K562 (cell line): Measurements from ENCODE around the gene BRME1. TPM values are rescaled to one million over a fixed set of nuclear protein-coding genes. Genes with fewer than 3 reads are reported as not detected.

Source experiments
- ATF6 ChIP-seq: sonication (generic); formaldehyde crosslinking; IDR thresholded peaks from 2 replicates; pipeline ENCODE4 v1.4.0; 2020; ENCODE audit warnings: mild to moderate bottlenecking, missing genetic modification reagents
- FOXK2 ChIP-seq, 2 experiments: fragments of 450-650 bp; IDR thresholded peaks in 1 of 2; conservative IDR thresholded peaks in 1 of 2; 2 replicates each; pipeline ENCODE4 v1.6.1; 2016; ENCODE audit warnings: low read depth in 2 of 2, mild to moderate bottlenecking in 1 of 2
- FOXO4 ChIP-seq: fragments of 450-650 bp; formaldehyde crosslinking; IDR thresholded peaks from 2 replicates; pipeline ENCODE4 v1.4.0; 2020; ENCODE audit warnings: mild to moderate bottlenecking, moderate library complexity
- HOMEZ ChIP-seq: fragments of 250-450 bp; sonication (Bioruptor Pico); IDR thresholded peaks from 2 replicates; pipeline ENCODE4 v1.4.0; 2020; ENCODE audit warnings: mild to moderate bottlenecking, moderate library complexity
- OTX1 ChIP-seq: fragments of 450-650 bp; formaldehyde crosslinking; IDR thresholded peaks from 2 replicates; pipeline ENCODE4 v1.4.0; 2022; ENCODE audit warnings: mild to moderate bottlenecking
- SMARCA4 ChIP-seq: fragments of 450-650 bp; IDR thresholded peaks from 2 replicates; pipeline ENCODE4 v1.6.1; 2016
- SMARCE1 ChIP-seq: fragments of 450-650 bp; IDR thresholded peaks from 2 replicates; pipeline ENCODE4 v1.7.1; 2016; ENCODE audit warnings: mild to moderate bottlenecking
- XRCC5 ChIP-seq: fragments of 200-400 bp; formaldehyde crosslinking; IDR thresholded peaks from 2 replicates; pipeline ENCODE4 v1.6.1; 2017; ENCODE audit warnings: low read depth, mild to moderate bottlenecking, low read length
- ZBTB11 ChIP-seq, 3 experiments: fragments of 200-800 bp in 1 of 3; fragments of 250-450 bp in 1 of 3; fragments of 450-650 bp in 1 of 3; sonication (Bioruptor Pico) in 1 of 3; sonication (Bioruptor generic) in 1 of 3; formaldehyde crosslinking in 1 of 3; IDR thresholded peaks; 2 replicates each; pipeline versions ENCODE4 v1.6.1 to v1.8.0; 2016 to 2022; ENCODE audit warnings: mild to moderate bottlenecking in 2 of 3, missing genetic modification characterization in 2 of 3, missing compliant biosample characterization in 1 of 3, moderate library complexity in 1 of 3
- ZBTB7A ChIP-seq: IDR thresholded peaks from 2 replicates; pipeline ENCODE4 v1.6.1; 2011; ENCODE audit warnings: low read depth, mild to moderate bottlenecking, low read length, moderate library complexity, borderline replicate concordance; ENCODE audit not compliant: control insufficient read depth
- ZMIZ1 ChIP-seq, 2 experiments: fragments of 150-350 bp in 1 of 2; IDR thresholded peaks; 2 replicates each; pipeline ENCODE4 v1.6.1; 2012 to 2016; ENCODE audit warnings: low read depth in 2 of 2, low read length in 2 of 2, mild to moderate bottlenecking in 1 of 2, moderate library complexity in 1 of 2
- polyA plus RNA-seq, 8 experiments: library from polyadenylated mRNA; depleted of rRNA in 4 of 8; stranded (reverse) in 5 of 8; unstranded in 3 of 8; fragments of >200 nt; fragmentation: Nextera tagmentation in 2 of 8; fragmentation: Illumina TruSeq in 1 of 8; extraction: Ambion mirVana in 2 of 8; extraction: Trizol in 1 of 8; gene quantifications; 2 replicates each; pipeline versions ENCODE4 v1.2.1 to v1.2.3, GENCODE V29; 2011 to 2014; ENCODE audit warnings: inconsistent platforms in 1 of 8, missing spikeins in 1 of 8
- total RNA-seq, 7 experiments: library from RNA; depleted of rRNA in 6 of 7; stranded (reverse); fragments of >200 nt in 6 of 7; fragmentation: Illumina TruSeq in 2 of 7; extraction: Trizol in 2 of 7; gene quantifications; 2 replicates each; pipeline versions ENCODE4 v1.2.1 to v1.2.3, GENCODE V29; 2011 to 2021; ENCODE audit warnings: low replicate concordance in 1 of 7

Gene BRME1
- total and polyA plus RNA-seq, 9 of the 15 experiments (the other 6 are each of a cell fraction or from before 2014, with no cell fraction given): 0.75 to 6.1 (median 3.6) TPM

- no peak for TF ChIP-seq ATF6
- peak in 2 of 3 experiments; percentile 19 to 94; a peak in 3 of 6 replicates for TF ChIP-seq ZBTB11 (CRISPR knock-in tag; IDR thresholded peaks at IDR 0.05)
- TF ChIP-seq SMARCE1: peak; percentile 50
- peak; percentile 44; the same call in 1 of the 2 replicates for TF ChIP-seq OTX1 (CRISPR knock-in tag)
- 0 out of 2 replicates have a peak, but pooled peaks have one; percentile 9 for TF ChIP-seq FOXO4 (CRISPR knock-in tag)
- TF ChIP-seq XRCC5: no peak
- TF ChIP-seq HOMEZ: no peak
- TF ChIP-seq SMARCA4: no peak
- peak in 1 of 2 experiments; percentile 30; a peak in 1 of 4 replicates for TF ChIP-seq FOXK2 (conservative IDR thresholded peaks at IDR 0.05 in 1 of 2, IDR thresholded peaks at IDR 0.05 in 1 of 2; ENCODE audit: low read depth in 2 of 2)
- TF ChIP-seq ZMIZ1 (IDR thresholded peaks at IDR 0.05; ENCODE audit: low read depth in 2 of 2, low read length in 2 of 2): peak in 1 of 2 experiments; percentile 74; a peak in 1 of 4 replicates
- peak; percentile 83 for TF ChIP-seq ZBTB7A
Observed at GRCh38 chr19:13847407-13848339, 58.2 kb downstream of the BRME1 start (continued).
